ENCODE data around the gene TAAR6. TPM values are rescaled to one million over a fixed set of nuclear protein-coding genes. Genes with fewer than 3 reads are reported as not detected.

TAAR6 gene
- total and polyA plus RNA-seq, 9 of the 15 experiments (the other 6 are each of a cell fraction or from before 2014, with no cell fraction given) = not detected

GRCh38 chr6:132612449-132613108, 42.5 kb downstream of the TAAR6 start:
- TF ChIP-seq E2F3 (CRISPR knock-in tag; IDR thresholded peaks at IDR 0.05) = no peak
- H3K4me3 ChIP-seq = no peak overlapping the region
- H3K9me3 ChIP-seq (replicated peaks; ENCODE audit: control insufficient read depth, insufficient read depth, low read depth, low read length) = no peaks in the 10 kb centered on the region
- in situ Hi-C loops (cut with MboI) (no loop called here), intact Hi-C loops (cut with micrococcal nuclease) (no loop called here)
- ChIA-PET CTCF (ENCODE audit: low intra/inter-chr PET ratio) (no interaction called here), POLR2A (interaction anchor here (1.0 kb wide), 1 partner anchor 14 kb away, joined by 3 read pairs; no protein-coding TSS in a partner anchor)
- WGBS (ENCODE audit: insufficient coverage, low coverage, missing lambda C conversion rate) = 0% methylated on average over 4 of the region's 4 CpGs
- FAIRE-seq (no peak), DNase-seq (ENCODE audit: extremely low read depth in 1 of 4, low spot score in 3 of 4) (no peak), ATAC-seq (no peak)
- no peak overlapping the region for H3K27ac ChIP-seq (ENCODE audit: extremely low read depth, low read depth, low read length)
- H3K9me1 ChIP-seq (ENCODE audit: control insufficient read depth, insufficient read depth, low read length) = no peaks in the 10 kb centered on the region
- H3K27me3 ChIP-seq (ENCODE audit: control insufficient read depth in 2 of 2, insufficient read depth in 2 of 2, low read length in 2 of 2) = no peaks in the 10 kb centered on the region
- no peaks in the 10 kb centered on the region for H3K36me3 ChIP-seq (ENCODE audit: control insufficient read depth, insufficient read depth, low read length)
- no peaks in the 10 kb centered on the region for H3K4me1 ChIP-seq (replicated peaks in 1 of 2; ENCODE audit: control insufficient read depth in 2 of 2, insufficient read depth in 2 of 2, low read length in 2 of 2)
- no peaks in the 10 kb centered on the region for H4K20me1 ChIP-seq (replicated peaks; ENCODE audit: control insufficient read depth, insufficient read depth, low read length)
- no peak overlapping the region for H2AFZ ChIP-seq (ENCODE audit: low read depth, low read length)
- no peaks in the 10 kb centered on the region for H3K79me2 ChIP-seq (ENCODE audit: control insufficient read depth, insufficient read depth, low read length)
- H3K4me2 ChIP-seq (ENCODE audit: insufficient read depth, low read length) = no peak overlapping the region
- H3K9ac ChIP-seq (ENCODE audit: insufficient read depth in 1 of 2, low read depth in 2 of 2, low read length in 2 of 2) = no peak overlapping the region
- BruUV-seq (replicated peaks) = no TSS peak

GRCh38 chr6:132614554-132614953, 44.4 kb downstream of the TAAR6 start:
- no TSS peak for BruUV-seq (replicated peaks)
- ChIA-PET POLR2A (no interaction called here), CTCF (ENCODE audit: low intra/inter-chr PET ratio) (no interaction called here)
- Histone ChIP-seq H3K27me3 (ENCODE audit: control insufficient read depth in 2 of 2, insufficient read depth in 2 of 2, low read length in 2 of 2) (no peaks in the 10 kb centered on the region), H4K20me1 (replicated peaks; ENCODE audit: control insufficient read depth, insufficient read depth, low read length) (no peaks in the 10 kb centered on the region), H3K36me3 (ENCODE audit: control insufficient read depth, insufficient read depth, low read length) (no peaks in the 10 kb centered on the region), H3K9ac (ENCODE audit: insufficient read depth in 1 of 2, low read depth in 2 of 2, low read length in 2 of 2) (no peak overlapping the region), H3K9me3 (replicated peaks; ENCODE audit: control insufficient read depth, insufficient read depth, low read depth, low read length) (no peaks in the 10 kb centered on the region), H2AFZ (ENCODE audit: low read depth, low read length) (no peak overlapping the region), H3K4me2 (ENCODE audit: insufficient read depth, low read length) (no peak overlapping the region), H3K9me1 (ENCODE audit: control insufficient read depth, insufficient read depth, low read length) (no peaks in the 10 kb centered on the region), H3K4me3 (no peak overlapping the region), H3K79me2 (ENCODE audit: control insufficient read depth, insufficient read depth, low read length) (no peaks in the 10 kb centered on the region), H3K4me1 (replicated peaks in 1 of 2; ENCODE audit: control insufficient read depth in 2 of 2, insufficient read depth in 2 of 2, low read length in 2 of 2) (no peaks in the 10 kb centered on the region), H3K27ac (ENCODE audit: extremely low read depth, low read depth, low read length) (no peak overlapping the region)
- 0% methylated on average over 5 of the region's 7 CpGs for WGBS (ENCODE audit: insufficient coverage, low coverage, missing lambda C conversion rate)
- ATAC-seq = no peak
- intact Hi-C loops (cut with micrococcal nuclease) = no loop called here
- in situ Hi-C loops (cut with MboI) = no loop called here
- FAIRE-seq = no peak
- no peak for DNase-seq (ENCODE audit: extremely low read depth in 1 of 4, low spot score in 3 of 4)
- no peak for TF ChIP-seq ZNF354B (CRISPR knock-in tag; IDR thresholded peaks at IDR 0.05)
- no peak for TF ChIP-seq THAP7 (CRISPR knock-in tag; IDR thresholded peaks at IDR 0.05)
- no peak for TF ChIP-seq RBM39 (optimal IDR thresholded peaks at IDR 0.05; ENCODE audit: low read depth, low read length)
- TF ChIP-seq CTCFL (IDR thresholded peaks at IDR 0.05; ENCODE audit: borderline replicate concordance, insufficient read depth, low read depth, low read length, poor library complexity, severe bottlenecking) = no peak
- TF ChIP-seq CUX1 (CRISPR knock-in tag; IDR thresholded peaks at IDR 0.05) = no peak
- no peak for TF ChIP-seq KLF13 (tag; IDR thresholded peaks at IDR 0.05; ENCODE audit: borderline replicate concordance, low read depth)
